ENCODE data around the gene PPCDC. TPM values are rescaled to one million over a fixed set of nuclear protein-coding genes. Genes with fewer than 3 reads are reported as not detected.

PPCDC gene
- total RNA-seq, 1 experiment from 2014 or later: 18.0 TPM

DNA sequence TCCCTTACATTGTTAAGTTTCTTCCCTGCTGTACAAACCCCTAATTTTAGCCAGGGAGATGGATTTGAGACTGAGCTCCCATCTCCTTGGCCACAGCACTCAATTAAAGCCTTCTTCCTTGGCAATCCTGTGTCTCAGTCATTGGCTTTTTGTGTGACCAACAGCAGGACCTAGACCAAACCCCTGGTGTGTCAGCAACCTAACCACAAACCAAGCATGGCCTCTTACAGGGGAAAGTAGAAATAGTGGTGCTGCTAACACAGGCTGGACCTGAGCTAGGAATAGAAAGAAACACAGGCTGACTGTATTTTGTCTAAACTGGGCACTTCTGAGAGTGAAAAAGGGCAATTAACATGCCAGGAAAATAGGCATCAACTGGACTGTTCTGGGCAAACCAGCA, 37.9 kb downstream of the PPCDC start:
- H3K4me2 ChIP-seq (ENCODE audit: low read length): no peak overlapping the region
- no peaks in the 10 kb centered on the region for H3K9me3 ChIP-seq (ENCODE audit: control insufficient read depth in 1 of 2, insufficient read depth in 1 of 2, low read depth in 1 of 2, low read length in 2 of 2)
- H3K36me3 ChIP-seq (ENCODE audit: control insufficient read depth in 1 of 2, insufficient read depth in 2 of 2, low read length in 2 of 2): no peaks in the 10 kb centered on the region
- H3K27me3 ChIP-seq (ENCODE audit: insufficient read depth, low read length): no peaks in the 10 kb centered on the region
- intact Hi-C loops (cut with micrococcal nuclease): no loop called here
- no peaks in the 10 kb centered on the region for H3K79me2 ChIP-seq (ENCODE audit: insufficient read depth, low read length)
- no peak overlapping the region for H3K27ac ChIP-seq (ENCODE audit: low read depth, low read length)
- RAD21 ChIA-PET (ENCODE audit: low non-redundant PET in 1 of 2, low total read pairs in 2 of 2, uncharacterized antibody in 2 of 2, unreplicated experiment in 2 of 2): no interaction called here
- POLR2A ChIA-PET: no interaction called here
- peaks cover 8 to 20% of the 10 kb centered on the region in 2 experiments for H3K4me1 ChIP-seq (ENCODE audit: control insufficient read depth in 1 of 2, insufficient read depth in 2 of 2, low read length in 2 of 2)
- H2AFZ ChIP-seq (ENCODE audit: low read depth, low read length, poor library complexity, severe bottlenecking): no peak overlapping the region
- no peak overlapping the region for H3K4me3 ChIP-seq (replicated peaks in 1 of 2; ENCODE audit: low read depth in 1 of 2, low read length in 2 of 2)
- ATAC-seq (no peak), DNase-seq (ENCODE audit: low read depth, low spot score) (no peak)
- TF ChIP-seq CEBPB (IDR thresholded peaks at IDR 0.05; ENCODE audit: low read depth) (no peak), CTCF (IDR thresholded peaks at IDR 0.05 in 2 of 3, conservative IDR thresholded peaks at IDR 0.05 in 1 of 3; ENCODE audit: borderline replicate concordance in 1 of 3, insufficient read depth in 1 of 3, low read depth in 2 of 3, low read length in 2 of 3) (no peak), POLR2A (IDR thresholded peaks at IDR 0.05; ENCODE audit: borderline replicate concordance, extremely low read depth, insufficient read depth, insufficient read length) (no peak), SRF (IDR thresholded peaks at IDR 0.05; ENCODE audit: low read depth) (no peak), RAD21 (IDR thresholded peaks at IDR 0.05; ENCODE audit: low read depth) (no peak), ZFX (IDR thresholded peaks at IDR 0.05) (no peak), POLR2AphosphoS5 (IDR thresholded peaks at IDR 0.05; ENCODE audit: low read depth, low read length) (no peak), EZH2 (IDR thresholded peaks at IDR 0.05) (no peak), SIN3A (IDR thresholded peaks at IDR 0.05; ENCODE audit: low read depth) (no peak), FOSL1 (IDR thresholded peaks at IDR 0.05; ENCODE audit: low read depth) (no peak), YY1 (IDR thresholded peaks at IDR 0.05; ENCODE audit: extremely low read depth, insufficient replicate concordance, low read depth, low read length) (no peak), EGR1 (IDR thresholded peaks at IDR 0.05; ENCODE audit: low read depth) (no peak), CBX3 (IDR thresholded peaks at IDR 0.05; ENCODE audit: low read depth) (no peak)
- TF ChIP-seq, protein P1, sequence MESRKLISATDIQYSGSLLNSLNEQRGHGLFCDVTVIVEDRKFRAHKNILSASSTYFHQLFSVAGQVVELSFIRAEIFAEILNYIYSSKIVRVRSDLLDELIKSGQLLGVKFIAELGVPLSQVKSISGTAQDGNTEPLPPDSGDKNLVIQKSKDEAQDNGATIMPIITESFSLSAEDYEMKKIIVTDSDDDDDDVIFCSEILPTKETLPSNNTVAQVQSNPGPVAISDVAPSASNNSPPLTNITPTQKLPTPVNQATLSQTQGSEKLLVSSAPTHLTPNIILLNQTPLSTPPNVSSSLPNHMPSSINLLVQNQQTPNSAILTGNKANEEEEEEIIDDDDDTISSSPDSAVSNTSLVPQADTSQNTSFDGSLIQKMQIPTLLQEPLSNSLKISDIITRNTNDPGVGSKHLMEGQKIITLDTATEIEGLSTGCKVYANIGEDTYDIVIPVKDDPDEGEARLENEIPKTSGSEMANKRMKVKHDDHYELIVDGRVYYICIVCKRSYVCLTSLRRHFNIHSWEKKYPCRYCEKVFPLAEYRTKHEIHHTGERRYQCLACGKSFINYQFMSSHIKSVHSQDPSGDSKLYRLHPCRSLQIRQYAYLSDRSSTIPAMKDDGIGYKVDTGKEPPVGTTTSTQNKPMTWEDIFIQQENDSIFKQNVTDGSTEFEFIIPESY (IDR thresholded peaks at IDR 0.05; ENCODE audit: extremely low read depth, insufficient replicate concordance, low read length): no peak
- BruUV-seq (replicated peaks): no TSS peak
- H3K9me2 ChIP-seq (ENCODE audit: insufficient read depth): no peaks in the 10 kb centered on the region
- no peak overlapping the region for H3K9ac ChIP-seq (ENCODE audit: low read length)
- CTCF ChIA-PET: no interaction called here
- no peaks in the 10 kb centered on the region for H4K20me1 ChIP-seq (ENCODE audit: insufficient read depth)
